Measurements from ENCODE around the gene TSPAN19.

GRCh38 chr12:85072826-85073225 is 36.7 kb upstream of the TSPAN19 start:
- TF ChIP-seq NFRKB (IDR thresholded peaks at IDR 0.05) (no peak), SP1 (IDR thresholded peaks at IDR 0.05) (no peak), ELF4 (IDR thresholded peaks at IDR 0.05) (no peak), L3MBTL2 (conservative IDR thresholded peaks at IDR 0.05) (no peak), LEF1 (IDR thresholded peaks at IDR 0.05; ENCODE audit: borderline replicate concordance) (no peak), SUZ12 (IDR thresholded peaks at IDR 0.05) (no peak), HDGF (IDR thresholded peaks at IDR 0.05; ENCODE audit: borderline replicate concordance) (no peak), FOXM1 (IDR thresholded peaks at IDR 0.05; ENCODE audit: borderline replicate concordance) (no peak), BHLHE40 (IDR thresholded peaks at IDR 0.05; ENCODE audit: borderline replicate concordance) (no peak), FOXA1 (IDR thresholded peaks at IDR 0.05) (no peak), TARDBP (IDR thresholded peaks at IDR 0.05) (no peak), FOXK2 (IDR thresholded peaks at IDR 0.05) (no peak), ARNT (IDR thresholded peaks at IDR 0.05) (no peak)
- TF ChIP-seq, protein P1, sequence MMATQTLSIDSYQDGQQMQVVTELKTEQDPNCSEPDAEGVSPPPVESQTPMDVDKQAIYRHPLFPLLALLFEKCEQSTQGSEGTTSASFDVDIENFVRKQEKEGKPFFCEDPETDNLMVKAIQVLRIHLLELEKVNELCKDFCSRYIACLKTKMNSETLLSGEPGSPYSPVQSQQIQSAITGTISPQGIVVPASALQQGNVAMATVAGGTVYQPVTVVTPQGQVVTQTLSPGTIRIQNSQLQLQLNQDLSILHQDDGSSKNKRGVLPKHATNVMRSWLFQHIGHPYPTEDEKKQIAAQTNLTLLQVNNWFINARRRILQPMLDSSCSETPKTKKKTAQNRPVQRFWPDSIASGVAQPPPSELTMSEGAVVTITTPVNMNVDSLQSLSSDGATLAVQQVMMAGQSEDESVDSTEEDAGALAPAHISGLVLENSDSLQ (IDR thresholded peaks at IDR 0.05) = no peak

All from HEK293T (cell line).